HG03066 (cell line): Measurements from ENCODE around the gene BET1L.

ENCODE experiments used
- ATAC-seq: cut with Tn5 transposase; IDR thresholded peaks from one replicate; pipeline ENCODE4 v1.9.1; 2021; ENCODE audit warnings: low read depth; ENCODE audit not compliant: unreplicated experiment

BET1L gene

GRCh38 chr11:210803-211180 lies 3.6 kb upstream of the BET1L start:
- ATAC-seq: no peak

GRCh38 chr11:210122-210802 lies 3.1 kb upstream of the BET1L start:
- ATAC-seq: no peak

GRCh38 chr11:209275-210121 lies 2.3 kb upstream of the BET1L start:
- ATAC-seq: no peak

GRCh38 chr11:208917-209260 lies 1.7 kb upstream of the BET1L start:
- no peak for ATAC-seq

- no peak for ATAC-seq
Observed at GRCh38 chr11:208181-208916, 1.1 kb upstream of the BET1L start.

GRCh38 chr11:207863-208180 lies 623 bp upstream of the BET1L start:
- no peak for ATAC-seq

GRCh38 chr11:206526-207207 lies 532 bp downstream of the BET1L start:
- peak; percentile 19 for ATAC-seq

- no peak for ATAC-seq
Observed at GRCh38 chr11:206002-206384, 1.2 kb downstream of the BET1L start.

- ATAC-seq: no peak
Observed at GRCh38 chr11:205221-206001, 1.8 kb downstream of the BET1L start.

- ATAC-seq: no peak
Observed at GRCh38 chr11:204587-205109, 2.6 kb downstream of the BET1L start.

GRCh38 chr11:203945-204586 lies 3.1 kb downstream of the BET1L start:
- no peak for ATAC-seq

GRCh38 chr11:203056-203944 lies 3.9 kb downstream of the BET1L start:
- no peak for ATAC-seq

GRCh38 chr11:202490-202889 lies 4.7 kb downstream of the BET1L start:
- no peak for ATAC-seq

- ATAC-seq: no peak
Observed at GRCh38 chr11:201966-202365, 5.2 kb downstream of the BET1L start.

- ATAC-seq: no peak
Observed at GRCh38 chr11:200224-201003, 6.8 kb downstream of the BET1L start.

- no peak for ATAC-seq
Observed at GRCh38 chr11:199782-200181, 7.4 kb downstream of the BET1L start.

- ATAC-seq: no peak
Observed at GRCh38 chr11:199004-199581, 8.1 kb downstream of the BET1L start.
